Mesothelial cell of epicardium (in vitro differentiated cells): ENCODE data around the gene MGMT. TPM values are rescaled to one million over a fixed set of nuclear protein-coding genes. Genes with fewer than 3 reads are reported as not detected.

Source experiments
- DNase-seq, 2 experiments: peaks; one replicate each; pipeline ENCODE4 v3.0.0; 2021; ENCODE audit warnings: low spot score in 2 of 2; ENCODE audit not compliant: unreplicated experiment in 2 of 2
- H3K27ac Mint-ChIP-seq: 2 replicates; pipeline ENCODE4 v1.8.0; 2021; ENCODE audit warnings: mixed read lengths
- H3K27me3 Mint-ChIP-seq: 2 replicates; pipeline ENCODE4 v1.8.0; 2021; ENCODE audit warnings: low read depth, mixed read lengths
- H3K36me3 Mint-ChIP-seq: 2 replicates; pipeline ENCODE4 v1.8.0; 2021; ENCODE audit warnings: mixed read lengths
- H3K4me1 Mint-ChIP-seq: 2 replicates; pipeline ENCODE4 v1.8.0; 2021; ENCODE audit warnings: mixed read lengths
- H3K4me3 Mint-ChIP-seq: 2 replicates; pipeline ENCODE4 v1.8.0; 2021; ENCODE audit warnings: mild to moderate bottlenecking, moderate library complexity, mixed read lengths
- H3K9me3 Mint-ChIP-seq: 2 replicates; pipeline ENCODE4 v1.8.0; 2021; ENCODE audit warnings: mixed read lengths
- CTCF ChIP-seq: fragments of 200-600 bp; sonication (generic); IDR thresholded peaks from one replicate; pipeline ENCODE4 v1.5.0; 2021; ENCODE audit warnings: antibody characterized with exemption; ENCODE audit not compliant: unreplicated experiment
- total RNA-seq: library from RNA; stranded (reverse); gene quantifications from 3 replicates; pipeline ENCODE4 v1.2.1, GENCODE V29; 2021

The MGMT gene
- total RNA-seq, 1 donor from 2014 or later, result 35.7 TPM

- Mint-ChIP-seq H3K4me1 (no peaks in the 10 kb centered on the region), H3K27ac (no peak overlapping the region), H3K36me3 (peaks cover 6% of the 10 kb centered on the region), H3K27me3 (no peaks in the 10 kb centered on the region), H3K4me3 (no peak overlapping the region), H3K9me3 (no peaks in the 10 kb centered on the region)
- no peak for TF ChIP-seq CTCF
- no peak for DNase-seq
Observed at GRCh38 chr10:129679207-129679606, 212.2 kb downstream of the MGMT start.

- Mint-ChIP-seq H3K27me3 (no peaks in the 10 kb centered on the region), H3K4me1 (no peaks in the 10 kb centered on the region), H3K4me3 (no peak overlapping the region), H3K27ac (no peak overlapping the region), H3K9me3 (no peaks in the 10 kb centered on the region), H3K36me3 (peaks cover 6% of the 10 kb centered on the region)
- DNase-seq, result no peak
- TF ChIP-seq CTCF, result no peak
Observed at GRCh38 chr10:129680661-129681344, 213.8 kb downstream of the MGMT start.

GRCh38 chr10:129681856-129682255 is 214.8 kb downstream of the MGMT start:
- Mint-ChIP-seq H3K27ac (no peak overlapping the region), H3K4me1 (no peaks in the 10 kb centered on the region), H3K27me3 (no peaks in the 10 kb centered on the region), H3K36me3 (peaks cover 6% of the 10 kb centered on the region), H3K9me3 (no peaks in the 10 kb centered on the region), H3K4me3 (no peak overlapping the region)
- DNase-seq, result no peak
- TF ChIP-seq CTCF, result no peak

- no peak overlapping the region for H3K4me3 Mint-ChIP-seq
- peaks cover 6% of the 10 kb centered on the region for H3K36me3 Mint-ChIP-seq
- no peaks in the 10 kb centered on the region for H3K27me3 Mint-ChIP-seq
- TF ChIP-seq CTCF, result no peak
- no peaks in the 10 kb centered on the region for H3K4me1 Mint-ChIP-seq
- H3K9me3 Mint-ChIP-seq, result no peaks in the 10 kb centered on the region
- H3K27ac Mint-ChIP-seq, result no peak overlapping the region
- no peak for DNase-seq
Observed at GRCh38 chr10:129683519-129683918, 216.5 kb downstream of the MGMT start.

GRCh38 chr10:129683920-129684319 is 216.9 kb downstream of the MGMT start:
- Mint-ChIP-seq H3K27me3 (no peaks in the 10 kb centered on the region), H3K27ac (no peak overlapping the region), H3K4me1 (no peaks in the 10 kb centered on the region), H3K9me3 (no peaks in the 10 kb centered on the region), H3K4me3 (no peak overlapping the region), H3K36me3 (peaks cover 6% of the 10 kb centered on the region)
- DNase-seq, result no peak
- TF ChIP-seq CTCF, result no peak
